Suprapubic skin (tissue), 3 donors: Measurements from ENCODE around the gene ZMYND10.

Experiments
- POLR2AphosphoS5 ChIP-seq, 3 donors: sonication (generic); formaldehyde crosslinking; IDR thresholded peaks; one replicate each; pipeline ENCODE4 v1.6.1; 2017; ENCODE audit warnings: antibody characterized with exemption in 3 of 3
- TF ChIP-seq, protein P1 (sequence below), 2 donors: fragments of 200-600 bp in 1 of 2; fragments of 450-650 bp in 1 of 2; sonication (generic) in 1 of 2; IDR thresholded peaks; one replicate each; pipeline ENCODE4 v1.5.1; 2016 to 2019; ENCODE audit warnings: antibody characterized with exemption in 2 of 2, mild to moderate bottlenecking in 1 of 2, moderate library complexity in 1 of 2

DNA sequence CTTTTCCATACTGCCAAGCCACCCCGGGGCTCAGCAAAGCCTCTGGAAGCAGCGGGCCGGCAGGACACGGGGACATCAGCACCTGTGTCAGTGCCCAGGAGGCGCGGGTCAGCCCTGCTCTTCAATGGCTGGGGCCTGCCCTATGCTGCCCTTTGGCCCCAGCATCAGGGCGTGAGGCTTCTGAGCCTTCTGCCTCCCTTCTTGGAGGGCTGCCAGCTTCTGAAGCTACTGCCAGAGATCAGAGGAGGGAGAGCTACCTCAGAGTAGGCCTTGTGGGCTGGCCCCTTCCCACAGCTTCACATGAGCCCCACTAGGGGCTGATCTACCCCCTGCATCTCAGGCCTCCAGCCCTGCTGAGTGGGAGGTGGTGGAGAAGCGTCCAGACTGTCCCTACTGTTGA is 26.8 kb upstream of the ZMYND10 start:
- TF ChIP-seq, protein P1, sequence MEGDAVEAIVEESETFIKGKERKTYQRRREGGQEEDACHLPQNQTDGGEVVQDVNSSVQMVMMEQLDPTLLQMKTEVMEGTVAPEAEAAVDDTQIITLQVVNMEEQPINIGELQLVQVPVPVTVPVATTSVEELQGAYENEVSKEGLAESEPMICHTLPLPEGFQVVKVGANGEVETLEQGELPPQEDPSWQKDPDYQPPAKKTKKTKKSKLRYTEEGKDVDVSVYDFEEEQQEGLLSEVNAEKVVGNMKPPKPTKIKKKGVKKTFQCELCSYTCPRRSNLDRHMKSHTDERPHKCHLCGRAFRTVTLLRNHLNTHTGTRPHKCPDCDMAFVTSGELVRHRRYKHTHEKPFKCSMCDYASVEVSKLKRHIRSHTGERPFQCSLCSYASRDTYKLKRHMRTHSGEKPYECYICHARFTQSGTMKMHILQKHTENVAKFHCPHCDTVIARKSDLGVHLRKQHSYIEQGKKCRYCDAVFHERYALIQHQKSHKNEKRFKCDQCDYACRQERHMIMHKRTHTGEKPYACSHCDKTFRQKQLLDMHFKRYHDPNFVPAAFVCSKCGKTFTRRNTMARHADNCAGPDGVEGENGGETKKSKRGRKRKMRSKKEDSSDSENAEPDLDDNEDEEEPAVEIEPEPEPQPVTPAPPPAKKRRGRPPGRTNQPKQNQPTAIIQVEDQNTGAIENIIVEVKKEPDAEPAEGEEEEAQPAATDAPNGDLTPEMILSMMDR (IDR thresholded peaks at IDR 0.05), result no peak
- no peak for TF ChIP-seq POLR2AphosphoS5 (IDR thresholded peaks at IDR 0.05)
